HepG2 (cell line): ENCODE measurements around the gene PMAIP1. TPM values are rescaled to one million over a fixed set of nuclear protein-coding genes. Genes with fewer than 3 reads are reported as not detected.

Experiments used
- ATAC-seq: fragments of 200-7000 bp; cut with Tn5 transposase; 3 replicates; pipeline ENCODE4 v1.9.1; 2020; ENCODE audit warnings: mild to moderate bottlenecking, moderate library complexity
- BruUV-seq: library from RNA; stranded (reverse); fragments of 400-500 nt; replicated peaks from 2 replicates; lab custom pipeline; 2021; lab: Mats Ljungman, UMichigan
- CTCF ChIA-PET: fragments of 300-600 bp; formaldehyde crosslinking; extraction: SDS; loops from one replicate; lab custom pipeline; 2021; ENCODE audit warnings: low total read pairs, inconsistent platforms, low intra/inter-chr PET ratio; lab: Yijun Ruan, JAX
- POLR2A ChIA-PET: fragments of 350-600 bp; sonication (Branson Sonifier 250); formaldehyde crosslinking; loops from one replicate; lab custom pipeline; 2020; ENCODE audit warnings: antibody characterized with exemption, inconsistent platforms; lab: Yijun Ruan, JAX
- DNase-seq: peaks from one replicate; pipeline ENCODE4 v3.0.0-alpha.2; 2015; ENCODE audit warnings: low spot score
- FAIRE-seq: peaks from 3 replicates; lab custom pipeline; 2011; peaks lifted over from hg19 to GRCh38; lab: Jason Lieb, UNC
- H2AFZ ChIP-seq: one replicate; pipeline ENCODE4 v1.6.1; 2011; ENCODE audit warnings: low read length, inconsistent platforms
- H3K27ac ChIP-seq: fragments of 300-600 bp; 3 replicates; pipeline ENCODE4 v1.8.0; 2011; ENCODE audit warnings: mixed run types, mild to moderate bottlenecking, mixed read lengths, low read length, inconsistent platforms; ENCODE audit not compliant: insufficient read depth; ENCODE audit errors: extremely low read length
- H3K27me3 ChIP-seq, 2 experiments: fragments of 200-600 bp in 1 of 2; 2 replicates in 1 of 2; 3 replicates in 1 of 2; pipeline versions ENCODE4 v1.6.0 to v1.8.0; 2011; ENCODE audit warnings: low read length in 2 of 2, mild to moderate bottlenecking in 2 of 2, moderate library complexity in 2 of 2, inconsistent platforms in 1 of 2; ENCODE audit not compliant: insufficient read depth in 2 of 2, control insufficient read depth in 1 of 2
- H3K36me3 ChIP-seq, 2 experiments: fragments of 200-600 bp in 1 of 2; replicated peaks in 1 of 2; 2 replicates in 1 of 2; 3 replicates in 1 of 2; pipeline versions ENCODE4 v1.5.1 to v1.8.0; 2011; ENCODE audit warnings: low read length in 2 of 2, inconsistent platforms in 1 of 2; ENCODE audit not compliant: insufficient read depth in 2 of 2, control insufficient read depth in 1 of 2
- H3K4me1 ChIP-seq: 2 replicates; pipeline ENCODE4 v1.5.1; 2012; ENCODE audit warnings: low read length, inconsistent platforms; ENCODE audit not compliant: insufficient read depth
- H3K4me2 ChIP-seq: 2 replicates; pipeline ENCODE4 v1.6.0; 2011; ENCODE audit warnings: low read depth, low read length, inconsistent platforms
- H3K4me3 ChIP-seq, 3 experiments: fragments of 200-600 bp in 1 of 3; sonication (generic), shearing (Covaris generic) in 1 of 3; replicated peaks in 1 of 3; 2 replicates each; pipeline ENCODE4 v1.5.1; 2011 to 2016; ENCODE audit warnings: low read length in 3 of 3, inconsistent platforms in 2 of 3, low read depth in 2 of 3, mild to moderate bottlenecking in 2 of 3, control low read depth in 1 of 3, mixed read lengths in 1 of 3; ENCODE audit not compliant: insufficient read depth in 1 of 3
- H3K79me2 ChIP-seq: one replicate; pipeline ENCODE4 v1.6.1; 2011; ENCODE audit warnings: low read length, inconsistent platforms; ENCODE audit not compliant: insufficient read depth
- H3K9ac ChIP-seq: 2 replicates; pipeline ENCODE4 v1.6.0; 2011; ENCODE audit warnings: mild to moderate bottlenecking, low read depth, low read length, inconsistent platforms; ENCODE audit not compliant: insufficient read depth
- H3K9me3 ChIP-seq: 2 replicates; pipeline ENCODE4 v1.5.1; 2012; ENCODE audit warnings: mild to moderate bottlenecking, low read length
- H4K20me1 ChIP-seq: 2 replicates; pipeline ENCODE4 v1.6.0; 2011; ENCODE audit warnings: inconsistent platforms, mild to moderate bottlenecking, low read length, moderate library complexity; ENCODE audit not compliant: insufficient read depth
- CENPX ChIP-seq: sonication (generic); formaldehyde crosslinking; IDR thresholded peaks from 2 replicates; pipeline ENCODE4 v1.9.0; 2021; ENCODE audit warnings: mild to moderate bottlenecking, missing genetic modification reagents, moderate library complexity
- DPF2 ChIP-seq: sonication (generic); formaldehyde crosslinking; IDR thresholded peaks from 2 replicates; pipeline ENCODE4 v1.4.0; 2020; ENCODE audit warnings: mild to moderate bottlenecking, low read depth, missing genetic modification reagents, borderline replicate concordance
- GFI1 ChIP-seq: sonication (generic); formaldehyde crosslinking; IDR thresholded peaks from 2 replicates; pipeline ENCODE4 v1.5.0; 2020; ENCODE audit warnings: missing genetic modification reagents, mild to moderate bottlenecking, borderline replicate concordance
- HCFC1 ChIP-seq: fragments of 150-350 bp; IDR thresholded peaks from 2 replicates; pipeline ENCODE4 v1.6.1; 2014; ENCODE audit warnings: low read depth, low read length
- HNF4A ChIP-seq: sonication (generic); formaldehyde crosslinking; IDR thresholded peaks from 2 replicates; pipeline ENCODE4 v1.4.0; 2020; ENCODE audit warnings: missing genetic modification reagents
- KLF11 ChIP-seq: IDR thresholded peaks from 2 replicates; pipeline ENCODE4 v1.6.1; 2016; ENCODE audit warnings: missing compliant biosample characterization
- NBN ChIP-seq: fragments of 450-650 bp; conservative IDR thresholded peaks from 2 replicates; pipeline ENCODE4 v1.6.1; 2017
- PITX1 ChIP-seq: sonication (generic); formaldehyde crosslinking; IDR thresholded peaks from 2 replicates; pipeline ENCODE4 v1.5.1; 2020; ENCODE audit warnings: mild to moderate bottlenecking, missing genetic modification reagents
- POLR2A ChIP-seq, 2 experiments: IDR thresholded peaks; 2 replicates each; pipeline ENCODE4 v1.6.1; 2011; ENCODE audit warnings: low read depth in 2 of 2, low read length in 2 of 2, mild to moderate bottlenecking in 1 of 2, moderate library complexity in 1 of 2; ENCODE audit not compliant: insufficient read depth in 1 of 2
- SAFB2 ChIP-seq: sonication (generic); formaldehyde crosslinking; IDR thresholded peaks from 2 replicates; pipeline ENCODE4 v1.5.1; 2020; ENCODE audit warnings: missing genetic modification reagents, low read depth, mild to moderate bottlenecking, borderline replicate concordance
- SATB2 ChIP-seq: sonication (generic); formaldehyde crosslinking; IDR thresholded peaks from 2 replicates; pipeline ENCODE4 v1.5.0; 2020; ENCODE audit warnings: missing genetic modification reagents
- TBP ChIP-seq: sonication (generic); formaldehyde crosslinking; IDR thresholded peaks from 2 replicates; pipeline ENCODE4 v1.5.0; 2020; ENCODE audit warnings: missing genetic modification reagents
- ZNF234 ChIP-seq: sonication (generic); formaldehyde crosslinking; conservative IDR thresholded peaks from 2 replicates; pipeline ENCODE4 v1.5.1; 2020; ENCODE audit warnings: mild to moderate bottlenecking, missing genetic modification reagents
- ZNF335 ChIP-seq: sonication (generic); formaldehyde crosslinking; IDR thresholded peaks from 2 replicates; pipeline ENCODE4 v1.4.0; 2020; ENCODE audit warnings: missing genetic modification reagents
- ZNF746 ChIP-seq: sonication (generic); formaldehyde crosslinking; IDR thresholded peaks from 2 replicates; pipeline ENCODE4 v1.8.0; 2022; ENCODE audit warnings: mild to moderate bottlenecking, missing genetic modification reagents
- ZNF777 ChIP-seq: sonication (generic); formaldehyde crosslinking; IDR thresholded peaks from 2 replicates; pipeline ENCODE4 v1.4.0; 2020; ENCODE audit warnings: missing genetic modification reagents
- ZSCAN12 ChIP-seq: sonication (generic); formaldehyde crosslinking; IDR thresholded peaks from 2 replicates; pipeline ENCODE4 v1.9.0; 2021; ENCODE audit warnings: mild to moderate bottlenecking, missing genetic modification reagents
- WGBS: methylation state at CpG from one replicate; pipeline ENCODE4 v1.1.6; 2017; ENCODE audit warnings: low lambda C conversion rate; 5-methylcytosine and 5-hydroxymethylcytosine counted together
- in situ Hi-C: cut with HindIII; loops from 2 replicates; pipeline ENCODE4 v1.10.0; 2017; ENCODE audit warnings: low pct_unique_long_range_greater_than_20kb; ENCODE audit not compliant: extremely low pct_ligation_motif_present
- intact Hi-C: fragments of 100-400 bp; cut with micrococcal nuclease; formaldehyde crosslinking; loops from one replicate; pipeline ENCODE4 v1.10.0; 2022; ENCODE audit not compliant: unreplicated experiment
- polyA plus RNA-seq, 8 experiments: library from polyadenylated mRNA; depleted of rRNA in 3 of 8; stranded (reverse) in 7 of 8; unstranded in 1 of 8; fragments of >200 nt; fragmentation: Illumina TruSeq in 4 of 8; extraction: Trizol in 4 of 8; gene quantifications; 2 replicates each; pipeline versions ENCODE4 v1.2.1 to v1.2.3, GENCODE V29; 2011 to 2016; ENCODE audit warnings: low read depth in 4 of 8, missing spikeins in 1 of 8, mixed read lengths in 1 of 8; ENCODE audit not compliant: insufficient read depth in 1 of 8
- total RNA-seq, 5 experiments: library from RNA; depleted of rRNA; stranded (reverse); fragments of >200 nt; fragmentation: Illumina TruSeq; extraction: Trizol; gene quantifications; 2 replicates each; pipeline ENCODE4 v1.2.3, GENCODE V29; 2016; ENCODE audit warnings: low read depth in 1 of 5
- TF ChIP-seq, protein P1 (sequence below): sonication (generic); formaldehyde crosslinking; IDR thresholded peaks from 2 replicates; pipeline ENCODE4 v1.4.0; 2020; ENCODE audit warnings: missing genetic modification reagents
- TF ChIP-seq, protein P2 (sequence below): sonication (generic); formaldehyde crosslinking; IDR thresholded peaks from 2 replicates; pipeline ENCODE4 v1.8.1; 2023; ENCODE audit warnings: mild to moderate bottlenecking, inconsistent platforms, moderate library complexity, missing genetic modification reagents, borderline replicate concordance
- TF ChIP-seq, protein P3 (sequence below): sonication (generic); formaldehyde crosslinking; IDR thresholded peaks from 2 replicates; pipeline ENCODE4 v1.4.0; 2020; ENCODE audit warnings: missing genetic modification reagents

Gene PMAIP1
- total and polyA plus RNA-seq, 2 of the 13 experiments (the other 11 are each of a cell fraction or from before 2014, with no cell fraction given) = 1.5 to 1.7 TPM

DNA sequence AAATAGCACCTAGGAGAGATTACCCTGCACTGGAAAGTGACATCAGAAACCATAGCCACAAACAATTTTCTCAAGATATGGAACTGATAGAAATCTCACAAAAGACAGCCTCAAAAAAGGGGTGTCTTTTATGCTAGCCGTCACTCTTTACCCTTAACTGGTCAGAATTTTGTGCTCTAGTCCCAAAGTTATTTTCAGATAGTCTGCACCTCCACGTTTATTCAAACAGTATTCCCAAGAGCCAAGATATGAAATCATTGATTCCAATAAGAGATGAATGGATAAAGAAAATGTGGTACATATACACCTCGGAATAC lies 23.5 kb upstream of the PMAIP1 start (continued):
- no peak for TF ChIP-seq GFI1 (CRISPR knock-in tag)
- TF ChIP-seq NBN = no peak

DNA sequence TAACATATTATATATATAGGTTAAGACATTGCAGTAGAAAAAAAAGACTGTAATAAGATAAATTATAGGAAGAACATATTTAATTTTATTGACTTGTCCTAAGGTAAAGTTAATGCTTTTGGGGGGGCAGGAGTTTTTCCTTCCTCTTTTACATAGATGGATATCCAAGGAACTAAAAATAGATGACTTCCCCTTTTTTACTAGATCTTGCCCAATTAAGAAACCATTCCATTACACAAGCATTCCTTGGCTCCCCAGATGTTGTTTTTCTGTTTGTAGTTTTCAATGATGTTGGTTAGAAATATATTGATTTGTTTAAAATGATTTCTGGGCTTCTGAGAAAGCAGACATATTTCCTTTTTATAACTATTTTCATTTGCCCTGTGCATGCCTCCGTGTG lies 22.4 kb upstream of the PMAIP1 start:
- DNase-seq (no peak), FAIRE-seq (no peak), ATAC-seq (no peak)
- WGBS = 0% methylated on average over 1 of the region's 1 CpG
- H3K4me3 ChIP-seq = no peak overlapping the region
- no peak overlapping the region for H3K4me2 ChIP-seq
- intact Hi-C loops (no loop called here), in situ Hi-C loops (no loop called here)
- no peak overlapping the region for H3K27ac ChIP-seq
- no peak overlapping the region for H2AFZ ChIP-seq
- no peaks in the 10 kb centered on the region for H4K20me1 ChIP-seq
- H3K27me3 ChIP-seq = no peaks in the 10 kb centered on the region
- no peaks in the 10 kb centered on the region for H3K9me3 ChIP-seq
- H3K79me2 ChIP-seq = no peaks in the 10 kb centered on the region
- H3K4me1 ChIP-seq = peaks cover 17% of the 10 kb centered on the region
- no peaks in the 10 kb centered on the region for H3K36me3 ChIP-seq
- TF ChIP-seq, protein P1, sequence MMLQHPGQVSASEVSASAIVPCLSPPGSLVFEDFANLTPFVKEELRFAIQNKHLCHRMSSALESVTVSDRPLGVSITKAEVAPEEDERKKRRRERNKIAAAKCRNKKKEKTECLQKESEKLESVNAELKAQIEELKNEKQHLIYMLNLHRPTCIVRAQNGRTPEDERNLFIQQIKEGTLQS (CRISPR knock-in tag) = no peak
- TF ChIP-seq ZSCAN12 (CRISPR knock-in tag) (no peak), ZNF777 (CRISPR knock-in tag) (no peak), TBP (CRISPR knock-in tag) (no peak), DPF2 (no peak), KLF11 (no peak), PITX1 (CRISPR knock-in tag) (no peak), HCFC1 (no peak), SATB2 (CRISPR knock-in tag) (no peak), SAFB2 (CRISPR knock-in tag) (no peak), HNF4A (CRISPR knock-in tag) (no peak), ZNF234 (no peak), ZNF335 (no peak), POLR2A (IDR thresholded peaks at IDR 0.05; ENCODE audit: insufficient read depth in 1 of 2, low read depth in 2 of 2, low read length in 2 of 2) (no peak), CENPX (CRISPR knock-in tag) (no peak), ZNF746 (CRISPR knock-in tag) (no peak)
- TF ChIP-seq, protein P2, sequence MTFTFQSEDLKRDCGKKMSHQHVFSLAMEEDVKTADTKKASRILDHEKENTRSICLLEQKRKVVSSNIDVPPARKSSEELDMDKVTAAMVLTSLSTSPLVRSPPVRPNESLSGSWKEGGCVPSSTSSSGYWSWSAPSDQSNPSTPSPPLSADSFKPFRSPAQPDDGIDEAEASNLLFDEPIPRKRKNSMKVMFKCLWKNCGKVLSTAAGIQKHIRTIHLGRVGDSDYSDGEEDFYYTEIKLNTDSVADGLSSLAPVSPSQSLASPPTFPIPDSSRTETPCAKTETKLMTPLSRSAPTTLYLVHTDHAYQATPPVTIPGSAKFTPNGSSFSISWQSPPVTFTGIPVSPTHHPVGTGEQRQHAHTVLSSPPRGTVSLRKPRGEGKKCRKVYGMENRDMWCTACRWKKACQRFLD (CRISPR knock-in tag) = no peak
- TF ChIP-seq, protein P3, sequence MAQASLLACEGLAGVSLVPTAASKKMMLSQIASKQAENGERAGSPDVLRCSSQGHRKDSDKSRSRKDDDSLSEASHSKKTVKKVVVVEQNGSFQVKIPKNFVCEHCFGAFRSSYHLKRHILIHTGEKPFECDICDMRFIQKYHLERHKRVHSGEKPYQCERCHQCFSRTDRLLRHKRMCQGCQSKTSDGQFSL (CRISPR knock-in tag) = no peak
- no TSS peak for BruUV-seq
- ChIA-PET CTCF (no interaction called here), POLR2A (no interaction called here)
- H3K9ac ChIP-seq = no peak overlapping the region
